ENCODE results near the gene NATD1.

GRCh38 chr17:21262259-21262993, 9.2 kb upstream of the NATD1 start:
- TF ChIP-seq POLR2AphosphoS5 (IDR thresholded peaks at IDR 0.05; ENCODE audit: low read depth, low read length) (no peak), CTCF (IDR thresholded peaks at IDR 0.05 in 2 of 3, conservative IDR thresholded peaks at IDR 0.05 in 1 of 3; ENCODE audit: borderline replicate concordance in 1 of 3, insufficient read depth in 1 of 3, low read depth in 2 of 3, low read length in 2 of 3) (no peak), EZH2 (IDR thresholded peaks at IDR 0.05) (no peak), ZFX (IDR thresholded peaks at IDR 0.05) (no peak), POLR2A (IDR thresholded peaks at IDR 0.05; ENCODE audit: borderline replicate concordance, extremely low read depth, insufficient read depth, insufficient read length) (no peak), EGR1 (IDR thresholded peaks at IDR 0.05; ENCODE audit: low read depth) (no peak), SIN3A (IDR thresholded peaks at IDR 0.05; ENCODE audit: low read depth) (no peak), TCF7L2 (IDR thresholded peaks at IDR 0.05; ENCODE audit: borderline replicate concordance, extremely low read depth, insufficient read depth, insufficient read length) (no peak), FOSL1 (IDR thresholded peaks at IDR 0.05; ENCODE audit: low read depth) (no peak), ELF1 (IDR thresholded peaks at IDR 0.05; ENCODE audit: borderline replicate concordance, low read depth) (no peak), ZNF274 (IDR thresholded peaks at IDR 0.05; ENCODE audit: low read depth, low read length) (no peak), EZH2phosphoT487 (IDR thresholded peaks at IDR 0.05; ENCODE audit: borderline replicate concordance) (no peak), CEBPB (IDR thresholded peaks at IDR 0.05; ENCODE audit: low read depth) (no peak)
- TF ChIP-seq, protein P1, sequence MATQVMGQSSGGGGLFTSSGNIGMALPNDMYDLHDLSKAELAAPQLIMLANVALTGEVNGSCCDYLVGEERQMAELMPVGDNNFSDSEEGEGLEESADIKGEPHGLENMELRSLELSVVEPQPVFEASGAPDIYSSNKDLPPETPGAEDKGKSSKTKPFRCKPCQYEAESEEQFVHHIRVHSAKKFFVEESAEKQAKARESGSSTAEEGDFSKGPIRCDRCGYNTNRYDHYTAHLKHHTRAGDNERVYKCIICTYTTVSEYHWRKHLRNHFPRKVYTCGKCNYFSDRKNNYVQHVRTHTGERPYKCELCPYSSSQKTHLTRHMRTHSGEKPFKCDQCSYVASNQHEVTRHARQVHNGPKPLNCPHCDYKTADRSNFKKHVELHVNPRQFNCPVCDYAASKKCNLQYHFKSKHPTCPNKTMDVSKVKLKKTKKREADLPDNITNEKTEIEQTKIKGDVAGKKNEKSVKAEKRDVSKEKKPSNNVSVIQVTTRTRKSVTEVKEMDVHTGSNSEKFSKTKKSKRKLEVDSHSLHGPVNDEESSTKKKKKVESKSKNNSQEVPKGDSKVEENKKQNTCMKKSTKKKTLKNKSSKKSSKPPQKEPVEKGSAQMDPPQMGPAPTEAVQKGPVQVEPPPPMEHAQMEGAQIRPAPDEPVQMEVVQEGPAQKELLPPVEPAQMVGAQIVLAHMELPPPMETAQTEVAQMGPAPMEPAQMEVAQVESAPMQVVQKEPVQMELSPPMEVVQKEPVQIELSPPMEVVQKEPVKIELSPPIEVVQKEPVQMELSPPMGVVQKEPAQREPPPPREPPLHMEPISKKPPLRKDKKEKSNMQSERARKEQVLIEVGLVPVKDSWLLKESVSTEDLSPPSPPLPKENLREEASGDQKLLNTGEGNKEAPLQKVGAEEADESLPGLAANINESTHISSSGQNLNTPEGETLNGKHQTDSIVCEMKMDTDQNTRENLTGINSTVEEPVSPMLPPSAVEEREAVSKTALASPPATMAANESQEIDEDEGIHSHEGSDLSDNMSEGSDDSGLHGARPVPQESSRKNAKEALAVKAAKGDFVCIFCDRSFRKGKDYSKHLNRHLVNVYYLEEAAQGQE (IDR thresholded peaks at IDR 0.05; ENCODE audit: low read depth): no peak
